HG02571 (cell line): ENCODE data around the gene JPH2.
"Not testable (repeated sequence)": the region's sequence is repeated elsewhere in the genome, so short reads cannot be mapped to it uniquely, and the experiment has no call there.

Source experiments
- ATAC-seq: cut with Tn5 transposase; IDR thresholded peaks from one replicate; pipeline ENCODE4 v1.9.1; 2021; ENCODE audit warnings: mild to moderate bottlenecking, moderate library complexity; ENCODE audit not compliant: unreplicated experiment

The JPH2 gene

GRCh38 chr20:44187054-44187771 lies at the start of gene JPH2:
Gene JPH2 (minus strand): TSS chr20:44187188. CDS start chr20:44186705, 483 bp downstream.
- ATAC-seq: no peak

- no peak for ATAC-seq
Measured at GRCh38 chr20:44235702-44236101, 48.7 kb upstream of the JPH2 start.

GRCh38 chr20:44234566-44235317 lies 47.8 kb upstream of the JPH2 start:
- ATAC-seq: no peak

- ATAC-seq: no peak
Measured at GRCh38 chr20:44233436-44234016, 46.5 kb upstream of the JPH2 start.

GRCh38 chr20:44232469-44232856 lies 45.5 kb upstream of the JPH2 start:
- ATAC-seq: not testable (repeated sequence)

- no peak for ATAC-seq
Measured at GRCh38 chr20:44231713-44232468, 44.9 kb upstream of the JPH2 start.

- no peak for ATAC-seq
Measured at GRCh38 chr20:44231193-44231592, 44.2 kb upstream of the JPH2 start.

GRCh38 chr20:44228465-44229258 lies 41.7 kb upstream of the JPH2 start:
- ATAC-seq: no peak

- ATAC-seq: no peak
Measured at GRCh38 chr20:44224637-44225036, 37.6 kb upstream of the JPH2 start.

GRCh38 chr20:44223721-44224120 lies 36.7 kb upstream of the JPH2 start:
- ATAC-seq: no peak

- ATAC-seq: no peak
Measured at GRCh38 chr20:44222633-44223368, 35.8 kb upstream of the JPH2 start.

GRCh38 chr20:44222027-44222426 lies 35.0 kb upstream of the JPH2 start:
- ATAC-seq: no peak

GRCh38 chr20:44221368-44221954 lies 34.5 kb upstream of the JPH2 start:
- no peak for ATAC-seq

GRCh38 chr20:44219791-44220190 lies 32.8 kb upstream of the JPH2 start:
- no peak for ATAC-seq

GRCh38 chr20:44219170-44219730 lies 32.3 kb upstream of the JPH2 start:
- no peak for ATAC-seq

- no peak for ATAC-seq
Measured at GRCh38 chr20:44218446-44218845, 31.5 kb upstream of the JPH2 start.

GRCh38 chr20:44217342-44218092 lies 30.5 kb upstream of the JPH2 start:
- no peak for ATAC-seq

- ATAC-seq: no peak
Measured at GRCh38 chr20:44215125-44215524, 28.1 kb upstream of the JPH2 start.
